IPS-11a (cell line): ENCODE data around the gene MIER2.

ENCODE experiments used
- H3K4me3 ChIP-seq: one replicate; pipeline ENCODE4 v1.5.1; 2013; ENCODE audit warnings: low read depth, low read length, control low read depth

The MIER2 gene

DNA sequence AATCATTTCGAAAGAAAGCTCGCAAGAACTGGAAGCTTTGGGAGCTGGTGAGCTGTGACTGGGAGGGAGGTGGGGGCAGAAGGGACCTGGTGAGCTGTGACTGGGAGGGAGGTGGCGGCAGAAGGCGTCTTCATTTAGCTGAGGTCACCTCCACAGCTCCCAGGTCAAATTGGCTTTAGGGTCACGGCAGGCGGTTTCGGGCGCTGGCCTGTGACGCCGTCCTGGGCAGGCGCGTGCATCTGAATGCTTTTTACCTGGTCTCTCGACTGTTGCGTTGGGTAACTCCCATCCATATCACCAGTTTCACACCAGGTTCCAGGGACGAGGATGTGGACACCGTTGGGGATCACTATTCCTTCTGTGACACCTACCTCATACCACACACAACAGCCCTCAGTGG lies 35.2 kb upstream of the MIER2 start:
- H3K4me3 ChIP-seq = no peak overlapping the region

DNA sequence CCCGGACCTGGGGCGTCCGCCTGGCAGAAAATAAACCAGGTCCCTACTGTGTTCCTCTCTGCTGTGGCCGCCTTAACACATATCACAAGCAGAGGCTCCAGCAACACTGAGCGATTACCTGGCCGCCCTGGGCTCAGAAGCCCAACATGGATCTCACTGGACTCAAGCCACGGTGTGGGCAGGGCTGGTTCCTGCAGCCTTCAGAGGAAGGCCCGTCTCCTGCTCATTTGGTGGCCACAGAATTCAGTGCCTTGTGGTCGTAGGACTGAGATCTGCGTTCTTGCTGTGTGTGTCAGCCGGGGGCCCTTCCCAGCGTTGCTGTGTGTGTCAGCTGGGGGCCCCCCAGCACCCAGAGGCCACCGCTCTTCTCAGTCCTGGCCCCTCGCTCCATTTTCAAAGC lies 34.1 kb upstream of the MIER2 start:
- H3K4me3 ChIP-seq = no peak overlapping the region

DNA sequence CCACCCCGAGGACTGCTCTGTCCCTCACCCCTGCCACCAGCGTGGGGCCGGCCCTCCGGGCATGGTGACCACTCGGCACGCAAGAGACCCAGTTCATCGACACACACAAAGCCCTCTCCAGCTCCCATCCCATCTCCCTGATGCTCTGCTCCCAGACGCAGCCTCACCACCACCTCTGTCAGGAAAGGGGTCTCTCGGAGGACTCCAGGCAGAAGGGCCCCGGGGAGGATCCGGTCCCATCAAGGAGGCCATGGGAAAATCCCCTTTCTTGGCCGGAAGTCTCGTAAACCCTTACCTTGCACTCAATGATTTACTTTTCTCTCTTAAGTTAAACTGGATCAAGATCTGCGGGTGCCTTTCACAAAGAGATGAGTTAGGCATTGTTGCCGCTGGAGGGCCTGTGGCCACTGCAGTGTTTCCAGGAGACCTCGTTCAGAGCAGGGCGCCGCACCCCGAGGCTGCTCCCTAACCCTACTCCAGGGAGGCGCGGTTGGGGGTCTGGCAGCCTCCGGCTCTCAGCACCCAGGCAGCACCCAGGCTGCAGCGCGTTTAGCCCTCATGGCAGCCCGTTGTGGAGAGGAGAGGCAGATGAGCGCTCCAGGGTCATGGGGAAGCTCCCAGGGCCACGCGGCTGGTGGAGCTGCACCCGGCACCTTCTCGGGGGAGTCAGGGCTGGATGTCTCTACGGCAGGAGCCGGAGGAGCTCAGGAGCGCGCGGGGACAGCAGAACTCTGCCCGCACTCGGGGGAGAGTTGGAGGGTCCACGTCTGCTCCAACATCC lies 33.4 kb upstream of the MIER2 start:
- no peak overlapping the region for H3K4me3 ChIP-seq

DNA sequence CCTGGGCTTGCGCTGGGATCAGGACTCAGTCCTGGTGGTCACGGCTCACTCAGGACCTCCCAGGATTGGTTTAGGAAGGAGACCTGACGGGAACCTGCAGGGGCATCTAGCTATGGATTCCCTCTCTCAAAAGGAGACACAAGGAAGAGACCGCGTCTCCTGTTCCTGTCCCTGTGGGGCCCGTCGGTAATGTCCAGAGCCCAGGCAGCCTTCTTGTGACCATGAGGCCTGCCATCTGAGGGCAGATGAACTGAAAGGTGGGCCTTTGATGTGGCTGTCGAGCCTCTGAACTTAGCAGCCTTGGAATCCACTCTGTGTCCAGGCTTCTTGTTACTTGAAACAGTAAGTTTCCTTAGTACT lies 31.5 kb upstream of the MIER2 start:
- no peak overlapping the region for H3K4me3 ChIP-seq

DNA sequence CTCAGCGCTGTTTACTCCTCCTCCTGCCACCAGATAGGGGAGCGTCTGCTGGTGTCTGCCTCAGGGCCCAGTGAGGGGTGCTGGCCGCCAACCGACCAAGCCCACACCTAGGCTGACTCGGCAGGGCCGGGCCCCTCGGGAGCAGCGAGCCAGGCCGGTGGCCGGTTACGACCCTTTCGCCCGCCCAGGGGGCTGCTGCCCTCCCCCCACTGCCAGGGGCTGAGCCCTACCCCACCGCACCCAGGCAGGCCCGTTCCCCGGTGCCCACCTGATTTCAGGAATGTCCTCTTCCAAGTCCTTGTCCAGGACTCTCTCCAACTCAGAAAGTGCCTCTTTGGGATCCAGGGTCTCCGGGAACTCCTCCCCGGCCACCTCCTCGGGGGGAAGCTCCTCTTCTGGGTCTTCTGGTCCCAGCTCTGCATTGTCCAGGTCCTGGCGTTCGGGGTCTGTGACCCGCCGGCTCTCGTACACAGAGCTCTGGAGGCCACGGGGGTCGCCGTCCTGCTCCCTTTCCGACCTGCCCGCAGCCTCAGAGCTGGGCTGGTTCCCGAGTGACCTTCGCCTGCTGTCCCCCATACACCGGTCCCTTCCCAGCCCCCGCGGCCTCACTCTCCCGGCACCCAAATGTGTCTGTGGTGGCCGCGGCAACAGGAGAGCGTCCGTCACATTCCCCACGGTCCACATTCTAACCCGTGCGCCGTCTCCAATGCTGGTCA lies 31.0 kb upstream of the MIER2 start:
- no peak overlapping the region for H3K4me3 ChIP-seq

GRCh38 chr19:374886-375235 lies 30.3 kb upstream of the MIER2 start:
- no peak overlapping the region for H3K4me3 ChIP-seq

DNA sequence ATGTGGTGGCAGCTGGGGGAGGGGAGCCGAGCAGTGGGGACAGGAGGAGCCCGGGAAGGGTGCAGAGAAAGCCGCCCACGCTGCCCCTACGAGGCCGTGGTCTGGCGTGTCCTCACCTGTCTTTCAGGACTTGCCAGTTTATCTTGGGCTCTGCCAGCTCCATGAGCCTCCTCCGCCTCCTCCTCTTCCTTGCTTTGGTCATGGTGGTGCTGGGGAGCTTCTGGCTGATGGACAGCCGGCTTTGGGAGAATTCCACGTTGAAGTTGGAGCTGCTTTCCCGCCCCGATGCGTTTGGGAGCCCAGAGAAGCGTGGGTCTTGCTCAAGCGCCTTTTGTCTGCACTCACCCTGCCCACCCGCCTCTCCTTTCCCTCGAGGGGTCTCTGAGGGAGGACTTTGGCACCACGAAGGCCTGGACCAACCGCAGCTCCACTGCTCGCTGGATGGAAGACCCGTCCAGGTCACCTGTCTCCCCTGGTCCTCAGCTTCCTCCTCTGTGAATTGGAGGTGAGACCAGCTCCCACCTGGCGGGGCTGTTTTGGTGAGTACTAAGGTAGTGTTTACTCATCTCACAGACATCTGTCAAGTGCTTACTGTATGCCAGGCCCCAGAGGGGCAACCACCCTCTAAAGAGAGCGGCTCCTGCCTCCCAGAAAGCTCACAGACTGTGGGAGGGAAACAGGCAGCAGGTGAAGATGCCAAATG lies 29.7 kb upstream of the MIER2 start:
- no peak overlapping the region for H3K4me3 ChIP-seq

GRCh38 chr19:373391-374182 lies 29.0 kb upstream of the MIER2 start:
- no peak overlapping the region for H3K4me3 ChIP-seq

DNA sequence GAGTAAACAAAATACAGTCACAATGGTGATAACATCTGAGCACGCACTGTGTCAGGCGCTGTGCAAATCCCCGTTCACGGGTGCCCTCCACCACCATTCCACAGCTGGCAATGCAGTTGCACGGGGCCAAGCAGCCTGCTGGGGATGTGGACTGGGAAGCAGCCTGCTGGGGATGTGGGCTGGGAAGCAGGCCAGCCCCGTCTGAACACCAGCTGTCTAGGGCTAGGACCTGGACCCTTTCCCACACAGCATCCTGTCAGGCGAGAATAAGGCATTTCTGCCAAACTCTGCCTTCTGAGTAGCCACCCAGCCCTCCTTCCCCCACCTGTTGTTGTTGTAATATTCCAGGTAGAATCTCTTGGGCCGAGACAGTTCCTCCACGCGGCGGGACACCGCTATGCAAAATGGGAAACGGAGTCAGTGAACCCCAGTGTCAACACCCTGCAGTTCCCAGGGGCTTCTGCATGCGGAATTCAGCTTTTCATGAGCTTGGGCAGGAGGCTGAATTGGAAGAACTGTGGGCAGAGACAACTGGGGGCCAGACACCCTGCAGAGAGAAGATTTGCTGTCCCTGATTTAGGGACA lies 27.8 kb upstream of the MIER2 start:
- no peak overlapping the region for H3K4me3 ChIP-seq

GRCh38 chr19:371501-372168 lies 27.0 kb upstream of the MIER2 start:
- no peak overlapping the region for H3K4me3 ChIP-seq

GRCh38 chr19:370641-371330 lies 26.2 kb upstream of the MIER2 start:
- no peak overlapping the region for H3K4me3 ChIP-seq

DNA sequence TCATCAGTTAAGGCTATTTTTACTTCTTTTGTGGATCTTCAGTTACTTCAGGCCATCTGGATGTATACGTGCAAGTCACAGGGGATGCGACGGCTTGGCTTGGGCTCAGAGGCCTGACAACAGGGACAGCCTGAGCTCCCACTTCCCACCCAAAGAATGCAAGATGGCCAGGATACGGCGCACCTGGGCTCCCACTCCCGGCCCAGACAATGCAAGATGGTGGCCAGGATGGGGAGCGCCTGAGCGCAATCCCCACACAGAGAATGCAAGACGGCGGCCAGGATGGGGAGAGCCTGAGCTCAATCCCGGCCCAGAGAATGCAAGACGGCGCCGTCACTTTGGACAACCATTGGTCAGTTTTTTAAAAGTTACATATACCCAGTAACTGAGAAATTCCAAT lies 25.3 kb upstream of the MIER2 start:
- no peak overlapping the region for H3K4me3 ChIP-seq

GRCh38 chr19:369256-369655 lies 24.7 kb upstream of the MIER2 start:
- no peak overlapping the region for H3K4me3 ChIP-seq

GRCh38 chr19:368630-369024 lies 24.0 kb upstream of the MIER2 start:
- no peak overlapping the region for H3K4me3 ChIP-seq

DNA sequence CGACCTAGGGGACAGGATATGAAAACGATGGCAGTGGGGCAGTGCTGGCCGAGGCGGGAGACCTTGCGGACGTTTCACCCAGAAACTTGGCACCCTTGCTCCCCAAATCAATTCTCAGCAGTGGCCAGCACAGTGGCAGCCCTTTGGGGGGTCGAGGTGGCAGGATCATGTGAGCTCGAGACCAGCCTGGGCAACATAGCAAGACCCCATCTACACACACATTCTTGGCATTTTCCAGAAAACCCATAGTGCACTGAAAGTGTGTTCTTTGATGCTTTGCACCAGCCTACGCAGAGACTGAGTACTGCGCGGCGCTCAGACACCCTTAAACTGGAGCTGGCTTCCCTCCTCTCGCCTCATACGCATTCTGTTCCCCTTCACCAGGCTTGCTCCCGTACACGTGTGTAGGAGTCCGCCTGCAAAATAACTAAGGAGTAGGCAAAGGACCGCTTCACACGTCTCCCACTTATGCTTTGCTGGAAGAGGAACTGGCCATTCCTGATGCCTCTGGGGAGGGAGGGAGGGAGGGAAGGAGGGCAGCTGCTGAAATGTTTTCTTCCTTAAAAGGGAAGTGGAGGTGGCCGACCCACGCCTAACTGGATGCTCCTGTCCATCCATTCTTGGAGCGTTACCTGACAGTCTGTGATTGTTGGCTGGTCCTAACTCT lies 23.5 kb upstream of the MIER2 start:
- no peak overlapping the region for H3K4me3 ChIP-seq

- no peak overlapping the region for H3K4me3 ChIP-seq
Observed at GRCh38 chr19:367561-367960, 23.0 kb upstream of the MIER2 start.

- H3K4me3 ChIP-seq = no peak overlapping the region
Observed at GRCh38 chr19:366951-367350, 22.4 kb upstream of the MIER2 start.

DNA sequence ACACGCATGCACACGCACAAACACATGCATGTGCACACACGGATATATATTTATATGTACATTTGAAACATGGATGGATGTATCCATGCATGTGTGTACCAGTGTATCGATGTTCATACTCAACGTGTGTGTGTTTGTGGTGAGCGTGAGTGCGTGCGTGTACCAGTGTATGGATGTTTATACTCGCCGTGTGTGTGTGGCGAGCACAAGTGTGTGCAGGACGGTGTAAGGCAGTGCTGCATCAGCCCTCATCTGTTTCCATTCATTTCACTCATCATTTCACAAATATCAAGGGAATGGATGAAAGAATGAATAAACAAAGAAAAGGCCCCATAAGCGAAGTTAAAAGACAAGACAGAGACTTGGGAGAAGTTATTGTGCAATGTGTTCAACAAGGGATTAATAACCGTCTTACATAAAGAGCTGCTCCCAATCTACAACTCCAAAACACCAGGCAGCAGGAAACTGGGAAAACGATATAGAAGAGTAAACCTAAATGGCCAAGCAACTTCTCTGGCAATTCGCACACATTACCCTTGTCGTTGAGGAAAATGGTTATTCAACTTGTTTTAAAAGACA lies 21.7 kb upstream of the MIER2 start:
- no peak overlapping the region for H3K4me3 ChIP-seq
